ENCODE results near the gene TOLLIP.

The TOLLIP gene

GRCh38 chr11:1335264-1335810 lies 25.9 kb upstream of the TOLLIP start:
- Histone ChIP-seq H3K27me3 (ENCODE audit: control insufficient read depth, low read length) (peaks cover 3% of the 10 kb centered on the region), H3F3A (ENCODE audit: control insufficient read depth, insufficient read depth) (no peaks in the 10 kb centered on the region), H3K9me2 (replicated peaks; ENCODE audit: control insufficient read depth, low read length) (no peaks in the 10 kb centered on the region), H4K20me1 (ENCODE audit: control insufficient read depth, insufficient read depth, low read depth, low read length) (no peaks in the 10 kb centered on the region), H3K4me3 (ENCODE audit: low read length) (peak overlapping the region; percentile 58), H3K36me3 (ENCODE audit: control insufficient read depth, low read length) (no peaks in the 10 kb centered on the region), H3K4me1 (ENCODE audit: control insufficient read depth, low read length) (peaks cover 8% of the 10 kb centered on the region), H3K27ac (ENCODE audit: low read depth, low read length) (no peak overlapping the region), H3K79me2 (ENCODE audit: control insufficient read depth, low read length) (no peaks in the 10 kb centered on the region), H3K9me3 (ENCODE audit: control insufficient read depth, insufficient read depth, low read length) (no peaks in the 10 kb centered on the region), H3K4me2 (ENCODE audit: low read length) (peak overlapping the region; percentile 46)
- no peak for TF ChIP-seq EZH2phosphoT487 (IDR thresholded peaks at IDR 0.05; ENCODE audit: borderline replicate concordance, low read length)
- TF ChIP-seq CTCF (IDR thresholded peaks at IDR 0.05; ENCODE audit: low read depth, low read length, poor library complexity, severe bottlenecking): no peak

DNA sequence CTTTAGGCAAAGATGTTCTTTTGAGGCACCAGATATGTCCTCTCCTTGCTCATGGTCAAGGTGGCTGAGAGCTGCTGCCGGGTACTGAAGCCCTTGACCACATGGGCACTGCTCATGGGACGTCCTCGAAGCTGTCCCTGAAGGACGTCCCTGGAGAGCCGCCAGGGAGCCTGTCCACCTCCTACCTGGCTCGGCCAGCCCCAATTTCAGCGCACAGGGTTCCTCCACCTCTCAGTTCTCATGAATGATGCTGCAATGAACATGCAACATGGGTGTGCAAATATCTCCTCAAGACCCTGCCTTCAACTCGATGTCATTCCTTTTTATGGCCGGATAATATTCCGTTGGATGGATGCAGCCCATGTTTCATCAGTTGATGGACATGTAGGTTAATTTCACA lies 24.4 kb upstream of the TOLLIP start:
- Histone ChIP-seq H3K27me3 (ENCODE audit: control insufficient read depth, low read length) (peaks cover 5% of the 10 kb centered on the region), H3K9me3 (ENCODE audit: control insufficient read depth, insufficient read depth, low read length) (no peaks in the 10 kb centered on the region), H3K4me3 (ENCODE audit: low read length) (no peak overlapping the region), H3F3A (ENCODE audit: control insufficient read depth, insufficient read depth) (no peaks in the 10 kb centered on the region), H3K4me2 (ENCODE audit: low read length) (no peak overlapping the region), H3K27ac (ENCODE audit: low read depth, low read length) (no peak overlapping the region), H4K20me1 (ENCODE audit: control insufficient read depth, insufficient read depth, low read depth, low read length) (no peaks in the 10 kb centered on the region), H3K4me1 (ENCODE audit: control insufficient read depth, low read length) (peaks cover 8% of the 10 kb centered on the region), H3K36me3 (ENCODE audit: control insufficient read depth, low read length) (no peaks in the 10 kb centered on the region), H3K9me2 (replicated peaks; ENCODE audit: control insufficient read depth, low read length) (no peaks in the 10 kb centered on the region), H3K79me2 (ENCODE audit: control insufficient read depth, low read length) (no peaks in the 10 kb centered on the region)
- TF ChIP-seq CTCF (IDR thresholded peaks at IDR 0.05; ENCODE audit: low read depth, low read length, poor library complexity, severe bottlenecking) (no peak), EZH2phosphoT487 (IDR thresholded peaks at IDR 0.05; ENCODE audit: borderline replicate concordance, low read length) (no peak)

DNA sequence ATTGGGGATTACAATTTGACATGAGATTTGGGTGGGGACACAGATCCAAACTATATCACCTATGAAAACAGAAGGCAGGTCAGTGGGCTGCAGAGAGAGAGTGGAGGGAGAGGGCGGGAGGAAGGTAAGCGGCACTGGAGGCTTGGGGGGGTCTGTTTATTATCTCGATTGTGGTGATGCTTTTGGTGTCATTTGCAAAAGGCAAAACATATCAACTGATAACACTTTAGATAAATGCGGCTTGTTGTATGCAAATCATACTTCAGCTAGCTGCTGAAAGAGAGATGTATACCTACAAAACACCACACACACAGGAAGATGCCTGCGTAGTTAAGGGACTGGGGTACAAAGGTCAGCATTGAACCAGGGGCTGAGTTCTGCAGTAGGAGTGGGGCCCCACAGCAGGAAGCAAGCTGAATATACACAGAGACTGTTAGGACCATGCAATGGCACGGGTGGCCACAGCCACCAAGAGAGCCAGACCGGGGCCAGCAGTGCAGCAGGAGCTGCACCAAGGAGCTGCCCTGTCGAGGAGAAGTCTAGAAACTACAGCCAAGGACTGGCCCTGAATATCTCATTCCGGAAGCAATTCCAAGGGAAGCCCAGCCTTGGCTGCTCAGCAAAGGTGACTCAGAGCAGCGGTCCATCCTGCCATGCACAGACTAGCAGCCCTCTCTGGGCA lies 23.8 kb upstream of the TOLLIP start:
- Histone ChIP-seq H3K27ac (ENCODE audit: low read depth, low read length) (no peak overlapping the region), H3K79me2 (ENCODE audit: control insufficient read depth, low read length) (no peaks in the 10 kb centered on the region), H4K20me1 (ENCODE audit: control insufficient read depth, insufficient read depth, low read depth, low read length) (no peaks in the 10 kb centered on the region), H3K9me3 (ENCODE audit: control insufficient read depth, insufficient read depth, low read length) (peaks cover under 1% of the 10 kb centered on the region; the same call in 1 of the 2 replicates), H3K4me3 (ENCODE audit: low read length) (no peak overlapping the region), H3F3A (ENCODE audit: control insufficient read depth, insufficient read depth) (no peaks in the 10 kb centered on the region), H3K9me2 (replicated peaks; ENCODE audit: control insufficient read depth, low read length) (no peaks in the 10 kb centered on the region), H3K27me3 (ENCODE audit: control insufficient read depth, low read length) (peaks cover 5% of the 10 kb centered on the region), H3K4me1 (ENCODE audit: control insufficient read depth, low read length) (peaks cover 8% of the 10 kb centered on the region), H3K4me2 (ENCODE audit: low read length) (no peak overlapping the region), H3K36me3 (ENCODE audit: control insufficient read depth, low read length) (no peaks in the 10 kb centered on the region)
- no peak for TF ChIP-seq CTCF (IDR thresholded peaks at IDR 0.05; ENCODE audit: low read depth, low read length, poor library complexity, severe bottlenecking)
- TF ChIP-seq EZH2phosphoT487 (IDR thresholded peaks at IDR 0.05; ENCODE audit: borderline replicate concordance, low read length): no peak

Data from DOHH2 (cell line).